Measurements from ENCODE around the gene DNAH17. TPM values are rescaled to one million over a fixed set of nuclear protein-coding genes. Genes with fewer than 3 reads are reported as not detected.

DNAH17 gene
- total RNA-seq, 1 donor from 2014 or later = under 0.01 TPM

- DNase-seq (ENCODE audit: low read depth) (peak; percentile 94), FAIRE-seq (peak; percentile 92)
- Histone ChIP-seq H3K4me3 (ENCODE audit: low read depth, low read length) (no peak overlapping the region), H3K27me3 (ENCODE audit: control insufficient read depth, insufficient read depth, low read length) (peaks cover 29% of the 10 kb centered on the region), H3K36me3 (ENCODE audit: control insufficient read depth, insufficient read depth, low read length) (no peaks in the 10 kb centered on the region)
- no peak for TF ChIP-seq CTCF (IDR thresholded peaks at IDR 0.05; ENCODE audit: insufficient read depth, low read length, severe bottlenecking)
Measured at GRCh38 chr17:78532922-78533640, 44.1 kb downstream of the DNAH17 start.

GRCh38 chr17:78532311-78532710 is 44.9 kb downstream of the DNAH17 start:
- no peak for FAIRE-seq

GRCh38 chr17:78530675-78531074 is 46.5 kb downstream of the DNAH17 start:
- no peak overlapping the region for H3K4me3 ChIP-seq (ENCODE audit: low read depth, low read length)
- no peaks in the 10 kb centered on the region for H3K36me3 ChIP-seq (ENCODE audit: control insufficient read depth, insufficient read depth, low read length)
- DNase-seq (ENCODE audit: low read depth) = no peak
- FAIRE-seq = no peak
- peaks cover 29% of the 10 kb centered on the region for H3K27me3 ChIP-seq (ENCODE audit: control insufficient read depth, insufficient read depth, low read length)
- TF ChIP-seq CTCF (IDR thresholded peaks at IDR 0.05; ENCODE audit: insufficient read depth, low read length, severe bottlenecking) = no peak

More at GRCh38 chr17:78532311-78532710, 44.9 kb downstream of the DNAH17 start:
- Histone ChIP-seq H3K36me3 (ENCODE audit: control insufficient read depth, insufficient read depth, low read length) (no peaks in the 10 kb centered on the region), H3K27me3 (ENCODE audit: control insufficient read depth, insufficient read depth, low read length) (peaks cover 29% of the 10 kb centered on the region), H3K4me3 (ENCODE audit: low read depth, low read length) (no peak overlapping the region)
- no peak for TF ChIP-seq CTCF (IDR thresholded peaks at IDR 0.05; ENCODE audit: insufficient read depth, low read length, severe bottlenecking)
- no peak for DNase-seq (ENCODE audit: low read depth)

GRCh38 chr17:78529871-78530670 is 47.1 kb downstream of the DNAH17 start:
- H3K27me3 ChIP-seq (ENCODE audit: control insufficient read depth, insufficient read depth, low read length) = peaks cover 29% of the 10 kb centered on the region
- no peaks in the 10 kb centered on the region for H3K36me3 ChIP-seq (ENCODE audit: control insufficient read depth, insufficient read depth, low read length)
- no peak overlapping the region for H3K4me3 ChIP-seq (ENCODE audit: low read depth, low read length)
- FAIRE-seq (no peak), DNase-seq (ENCODE audit: low read depth) (no peak)
- TF ChIP-seq CTCF (IDR thresholded peaks at IDR 0.05; ENCODE audit: insufficient read depth, low read length, severe bottlenecking) = no peak

- Histone ChIP-seq H3K4me3 (ENCODE audit: low read depth, low read length) (no peak overlapping the region), H3K27me3 (ENCODE audit: control insufficient read depth, insufficient read depth, low read length) (peaks cover 29% of the 10 kb centered on the region), H3K36me3 (ENCODE audit: control insufficient read depth, insufficient read depth, low read length) (no peaks in the 10 kb centered on the region)
- no peak for TF ChIP-seq CTCF (IDR thresholded peaks at IDR 0.05; ENCODE audit: insufficient read depth, low read length, severe bottlenecking)
- DNase-seq (ENCODE audit: low read depth) (no peak), FAIRE-seq (peak; percentile 28)
Measured at GRCh38 chr17:78529251-78529650, 47.9 kb downstream of the DNAH17 start.

Data from bronchial epithelial cell (primary cell).